HFFc6 (cell line): Measurements from ENCODE around the gene DISP3. TPM values are rescaled to one million over a fixed set of nuclear protein-coding genes. Genes with fewer than 3 reads are reported as not detected.

ENCODE experiments used
- DNase-seq: peaks from one replicate; pipeline ENCODE4 v3.0.0-alpha.2; 2018
- H3K27ac Mint-ChIP-seq: 2 replicates; pipeline ENCODE4 v1.8.0; 2020; ENCODE audit warnings: mild to moderate bottlenecking, mixed read lengths
- H3K27me3 Mint-ChIP-seq: 2 replicates; pipeline ENCODE4 v1.8.0; 2021; ENCODE audit warnings: mild to moderate bottlenecking, moderate library complexity, mixed read lengths; ENCODE audit not compliant: insufficient read depth
- H3K36me3 Mint-ChIP-seq: 2 replicates; pipeline ENCODE4 v1.8.0; 2021; ENCODE audit warnings: low read depth, mixed read lengths
- H3K4me1 Mint-ChIP-seq: 2 replicates; pipeline ENCODE4 v1.8.0; 2020; ENCODE audit warnings: low read depth, mixed read lengths
- H3K4me3 Mint-ChIP-seq: 2 replicates; pipeline ENCODE4 v1.8.0; 2020; ENCODE audit warnings: mild to moderate bottlenecking, moderate library complexity, mixed read lengths
- H3K9me3 Mint-ChIP-seq: 2 replicates; pipeline ENCODE4 v1.8.0; 2020; ENCODE audit warnings: mild to moderate bottlenecking, mixed read lengths
- CTCF ChIP-seq: fragments of 200-600 bp; sonication (generic); IDR thresholded peaks from 2 replicates; pipeline ENCODE4 v1.5.0; 2021; ENCODE audit warnings: antibody characterized with exemption, mild to moderate bottlenecking
- total RNA-seq, 6 experiments: library from RNA; stranded (reverse); fragmentation: NEBNext Ultra II Directional; extraction: Animal tissue kit (Norgen Biotek cat#: 25700); gene quantifications; 2 replicates in 1 of 6; 3 replicates in 5 of 6; pipeline ENCODE4 v1.2.3, GENCODE V29; 2021

The DISP3 gene
- total RNA-seq, 6 experiments from 2014 or later = not detected

GRCh38 chr1:11540773-11541160 lies 61.8 kb downstream of the DISP3 start:
- H3K4me3 Mint-ChIP-seq = no peak overlapping the region
- H3K9me3 Mint-ChIP-seq = no peaks in the 10 kb centered on the region
- H3K4me1 Mint-ChIP-seq = no peaks in the 10 kb centered on the region
- H3K27ac Mint-ChIP-seq = no peak overlapping the region
- peaks cover 24% of the 10 kb centered on the region for H3K27me3 Mint-ChIP-seq
- DNase-seq = no peak
- no peaks in the 10 kb centered on the region for H3K36me3 Mint-ChIP-seq
- TF ChIP-seq CTCF = no peak

- DNase-seq = no peak
- Mint-ChIP-seq H3K4me1 (no peaks in the 10 kb centered on the region), H3K9me3 (no peaks in the 10 kb centered on the region), H3K4me3 (no peak overlapping the region), H3K36me3 (no peaks in the 10 kb centered on the region), H3K27ac (no peak overlapping the region), H3K27me3 (peaks cover 26% of the 10 kb centered on the region)
- no peak for TF ChIP-seq CTCF
Observed at GRCh38 chr1:11541236-11541635, 62.3 kb downstream of the DISP3 start.

- H3K36me3 Mint-ChIP-seq = no peaks in the 10 kb centered on the region
- H3K4me3 Mint-ChIP-seq = no peak overlapping the region
- no peaks in the 10 kb centered on the region for H3K4me1 Mint-ChIP-seq
- H3K27ac Mint-ChIP-seq = no peak overlapping the region
- TF ChIP-seq CTCF = no peak
- no peak for DNase-seq
- peaks cover 26% of the 10 kb centered on the region for H3K27me3 Mint-ChIP-seq
- H3K9me3 Mint-ChIP-seq = no peaks in the 10 kb centered on the region
Observed at GRCh38 chr1:11541956-11542355, 63.0 kb downstream of the DISP3 start.

- TF ChIP-seq CTCF = no peak
- no peak for DNase-seq
- no peaks in the 10 kb centered on the region for H3K9me3 Mint-ChIP-seq
- no peaks in the 10 kb centered on the region for H3K36me3 Mint-ChIP-seq
- H3K4me1 Mint-ChIP-seq = no peaks in the 10 kb centered on the region
- no peak overlapping the region for H3K27ac Mint-ChIP-seq
- H3K4me3 Mint-ChIP-seq = no peak overlapping the region
- H3K27me3 Mint-ChIP-seq = peaks cover 22% of the 10 kb centered on the region
Observed at GRCh38 chr1:11543392-11543791, 64.4 kb downstream of the DISP3 start.

GRCh38 chr1:11543796-11544195 lies 64.8 kb downstream of the DISP3 start:
- Mint-ChIP-seq H3K4me3 (no peak overlapping the region), H3K27me3 (peaks cover 23% of the 10 kb centered on the region), H3K9me3 (no peaks in the 10 kb centered on the region), H3K27ac (no peak overlapping the region), H3K36me3 (no peaks in the 10 kb centered on the region), H3K4me1 (no peaks in the 10 kb centered on the region)
- no peak for TF ChIP-seq CTCF
- DNase-seq = no peak

- H3K4me3 Mint-ChIP-seq = no peak overlapping the region
- H3K27ac Mint-ChIP-seq = no peak overlapping the region
- H3K4me1 Mint-ChIP-seq = no peaks in the 10 kb centered on the region
- H3K27me3 Mint-ChIP-seq = peaks cover 17% of the 10 kb centered on the region
- TF ChIP-seq CTCF = no peak
- no peaks in the 10 kb centered on the region for H3K9me3 Mint-ChIP-seq
- no peak for DNase-seq
- H3K36me3 Mint-ChIP-seq = no peaks in the 10 kb centered on the region
Observed at GRCh38 chr1:11546456-11546855, 67.5 kb downstream of the DISP3 start.
